Measurements from ENCODE around the gene POR.

The POR gene

GRCh38 chr7:75914655-75915415, at the start of gene POR:
POR (plus strand) TSS chr7:75915155; CDS start chr7:75954002, 38,847 bp downstream.
- peak; percentile 96 for ATAC-seq
- TF ChIP-seq, protein P1, sequence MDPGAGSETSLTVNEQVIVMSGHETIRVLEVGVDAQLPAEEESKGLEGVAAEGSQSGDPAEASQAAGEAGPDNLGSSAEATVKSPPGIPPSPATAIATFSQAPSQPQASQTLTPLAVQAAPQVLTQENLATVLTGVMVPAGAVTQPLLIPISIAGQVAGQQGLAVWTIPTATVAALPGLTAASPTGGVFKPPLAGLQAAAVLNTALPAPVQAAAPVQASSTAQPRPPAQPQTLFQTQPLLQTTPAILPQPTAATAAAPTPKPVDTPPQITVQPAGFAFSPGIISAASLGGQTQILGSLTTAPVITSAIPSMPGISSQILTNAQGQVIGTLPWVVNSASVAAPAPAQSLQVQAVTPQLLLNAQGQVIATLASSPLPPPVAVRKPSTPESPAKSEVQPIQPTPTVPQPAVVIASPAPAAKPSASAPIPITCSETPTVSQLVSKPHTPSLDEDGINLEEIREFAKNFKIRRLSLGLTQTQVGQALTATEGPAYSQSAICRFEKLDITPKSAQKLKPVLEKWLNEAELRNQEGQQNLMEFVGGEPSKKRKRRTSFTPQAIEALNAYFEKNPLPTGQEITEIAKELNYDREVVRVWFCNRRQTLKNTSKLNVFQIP (CRISPR knock-in tag; IDR thresholded peaks at IDR 0.05; ENCODE audit: borderline replicate concordance, low read depth), result peak; percentile 66; the same call in 1 of the 2 replicates
- TF ChIP-seq, protein P2, sequence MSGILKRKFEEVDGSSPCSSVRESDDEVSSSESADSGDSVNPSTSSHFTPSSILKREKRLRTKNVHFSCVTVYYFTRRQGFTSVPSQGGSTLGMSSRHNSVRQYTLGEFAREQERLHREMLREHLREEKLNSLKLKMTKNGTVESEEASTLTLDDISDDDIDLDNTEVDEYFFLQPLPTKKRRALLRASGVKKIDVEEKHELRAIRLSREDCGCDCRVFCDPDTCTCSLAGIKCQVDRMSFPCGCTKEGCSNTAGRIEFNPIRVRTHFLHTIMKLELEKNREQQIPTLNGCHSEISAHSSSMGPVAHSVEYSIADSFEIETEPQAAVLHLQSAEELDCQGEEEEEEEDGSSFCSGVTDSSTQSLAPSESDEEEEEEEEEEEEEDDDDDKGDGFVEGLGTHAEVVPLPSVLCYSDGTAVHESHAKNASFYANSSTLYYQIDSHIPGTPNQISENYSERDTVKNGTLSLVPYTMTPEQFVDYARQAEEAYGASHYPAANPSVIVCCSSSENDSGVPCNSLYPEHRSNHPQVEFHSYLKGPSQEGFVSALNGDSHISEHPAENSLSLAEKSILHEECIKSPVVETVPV (CRISPR knock-in tag; IDR thresholded peaks at IDR 0.05), result peak; percentile 36; the same call in 1 of the 2 replicates
- TF ChIP-seq ISL1 (CRISPR knock-in tag; IDR thresholded peaks at IDR 0.05) (no peak), PATZ1 (CRISPR knock-in tag; IDR thresholded peaks at IDR 0.05; ENCODE audit: borderline replicate concordance) (0 out of 2 replicates have a peak, but pooled peaks have one; percentile 23), ARNTL (CRISPR knock-in tag; IDR thresholded peaks at IDR 0.05; ENCODE audit: borderline replicate concordance, low read depth) (0 out of 2 replicates have a peak, but pooled peaks have one; percentile 18), TCF4 (CRISPR knock-in tag; IDR thresholded peaks at IDR 0.05; ENCODE audit: borderline replicate concordance) (no peak), OSR1 (CRISPR knock-in tag; IDR thresholded peaks at IDR 0.05) (no peak), ZC3H10 (CRISPR knock-in tag; IDR thresholded peaks at IDR 0.05) (no peak), CSDC2 (CRISPR knock-in tag; IDR thresholded peaks at IDR 0.05) (peak; percentile 78; the same call in 1 of the 2 replicates), GLIS3 (CRISPR knock-in tag; IDR thresholded peaks at IDR 0.05) (peak; percentile 96), RARB (CRISPR knock-in tag; IDR thresholded peaks at IDR 0.05) (no peak), ZFP3 (CRISPR knock-in tag; IDR thresholded peaks at IDR 0.05) (peak; percentile 83), ZNF70 (CRISPR knock-in tag; IDR thresholded peaks at IDR 0.05) (no peak), BACH2 (CRISPR knock-in tag; IDR thresholded peaks at IDR 0.05; ENCODE audit: borderline replicate concordance) (no peak), ESRRG (CRISPR knock-in tag; IDR thresholded peaks at IDR 0.05) (0 out of 2 replicates have a peak, but pooled peaks have one; percentile 30)
- TF ChIP-seq, protein P3, sequence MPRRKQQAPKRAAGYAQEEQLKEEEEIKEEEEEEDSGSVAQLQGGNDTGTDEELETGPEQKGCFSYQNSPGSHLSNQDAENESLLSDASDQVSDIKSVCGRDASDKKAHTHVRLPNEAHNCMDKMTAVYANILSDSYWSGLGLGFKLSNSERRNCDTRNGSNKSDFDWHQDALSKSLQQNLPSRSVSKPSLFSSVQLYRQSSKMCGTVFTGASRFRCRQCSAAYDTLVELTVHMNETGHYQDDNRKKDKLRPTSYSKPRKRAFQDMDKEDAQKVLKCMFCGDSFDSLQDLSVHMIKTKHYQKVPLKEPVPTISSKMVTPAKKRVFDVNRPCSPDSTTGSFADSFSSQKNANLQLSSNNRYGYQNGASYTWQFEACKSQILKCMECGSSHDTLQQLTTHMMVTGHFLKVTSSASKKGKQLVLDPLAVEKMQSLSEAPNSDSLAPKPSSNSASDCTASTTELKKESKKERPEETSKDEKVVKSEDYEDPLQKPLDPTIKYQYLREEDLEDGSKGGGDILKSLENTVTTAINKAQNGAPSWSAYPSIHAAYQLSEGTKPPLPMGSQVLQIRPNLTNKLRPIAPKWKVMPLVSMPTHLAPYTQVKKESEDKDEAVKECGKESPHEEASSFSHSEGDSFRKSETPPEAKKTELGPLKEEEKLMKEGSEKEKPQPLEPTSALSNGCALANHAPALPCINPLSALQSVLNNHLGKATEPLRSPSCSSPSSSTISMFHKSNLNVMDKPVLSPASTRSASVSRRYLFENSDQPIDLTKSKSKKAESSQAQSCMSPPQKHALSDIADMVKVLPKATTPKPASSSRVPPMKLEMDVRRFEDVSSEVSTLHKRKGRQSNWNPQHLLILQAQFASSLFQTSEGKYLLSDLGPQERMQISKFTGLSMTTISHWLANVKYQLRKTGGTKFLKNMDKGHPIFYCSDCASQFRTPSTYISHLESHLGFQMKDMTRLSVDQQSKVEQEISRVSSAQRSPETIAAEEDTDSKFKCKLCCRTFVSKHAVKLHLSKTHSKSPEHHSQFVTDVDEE (CRISPR knock-in tag; IDR thresholded peaks at IDR 0.05), result no peak

- ATAC-seq, result peak; percentile 71
- no peak for TF ChIP-seq ZNF8 (CRISPR knock-in tag; IDR thresholded peaks at IDR 0.05)
- TF ChIP-seq ARNTL (CRISPR knock-in tag; IDR thresholded peaks at IDR 0.05; ENCODE audit: borderline replicate concordance, low read depth), result no peak
- no peak for TF ChIP-seq ZNF70 (CRISPR knock-in tag; IDR thresholded peaks at IDR 0.05)
- no peak for TF ChIP-seq ZC3H10 (CRISPR knock-in tag; IDR thresholded peaks at IDR 0.05)
- TF ChIP-seq, protein P4, sequence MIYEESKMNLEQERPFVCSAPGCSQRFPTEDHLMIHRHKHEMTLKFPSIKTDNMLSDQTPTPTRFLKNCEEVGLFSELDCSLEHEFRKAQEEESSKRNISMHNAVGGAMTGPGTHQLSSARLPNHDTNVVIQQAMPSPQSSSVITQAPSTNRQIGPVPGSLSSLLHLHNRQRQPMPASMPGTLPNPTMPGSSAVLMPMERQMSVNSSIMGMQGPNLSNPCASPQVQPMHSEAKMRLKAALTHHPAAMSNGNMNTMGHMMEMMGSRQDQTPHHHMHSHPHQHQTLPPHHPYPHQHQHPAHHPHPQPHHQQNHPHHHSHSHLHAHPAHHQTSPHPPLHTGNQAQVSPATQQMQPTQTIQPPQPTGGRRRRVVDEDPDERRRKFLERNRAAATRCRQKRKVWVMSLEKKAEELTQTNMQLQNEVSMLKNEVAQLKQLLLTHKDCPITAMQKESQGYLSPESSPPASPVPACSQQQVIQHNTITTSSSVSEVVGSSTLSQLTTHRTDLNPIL (CRISPR knock-in tag; IDR thresholded peaks at IDR 0.05; ENCODE audit: low read depth), result no peak
- TF ChIP-seq CSDC2 (CRISPR knock-in tag; IDR thresholded peaks at IDR 0.05), result no peak
- TF ChIP-seq, protein P1 (CRISPR knock-in tag; IDR thresholded peaks at IDR 0.05; ENCODE audit: borderline replicate concordance, low read depth), result no peak
- TF ChIP-seq SNAI2 (CRISPR knock-in tag; IDR thresholded peaks at IDR 0.05), result no peak
- TF ChIP-seq PPARA (CRISPR knock-in tag; IDR thresholded peaks at IDR 0.05; ENCODE audit: borderline replicate concordance), result no peak
- TF ChIP-seq GLIS3 (CRISPR knock-in tag; IDR thresholded peaks at IDR 0.05), result no peak
- TF ChIP-seq TOX (CRISPR knock-in tag; IDR thresholded peaks at IDR 0.05; ENCODE audit: borderline replicate concordance), result no peak
- no peak for TF ChIP-seq ZNF565 (CRISPR knock-in tag; conservative IDR thresholded peaks at IDR 0.05; ENCODE audit: low read depth)
- no peak for TF ChIP-seq PATZ1 (CRISPR knock-in tag; IDR thresholded peaks at IDR 0.05; ENCODE audit: borderline replicate concordance)
- TF ChIP-seq ISL1 (CRISPR knock-in tag; IDR thresholded peaks at IDR 0.05), result no peak
- TF ChIP-seq, protein P2 (CRISPR knock-in tag; IDR thresholded peaks at IDR 0.05), result no peak
- TF ChIP-seq ZFP30 (CRISPR knock-in tag; IDR thresholded peaks at IDR 0.05), result no peak
- no peak for TF ChIP-seq RARB (CRISPR knock-in tag; IDR thresholded peaks at IDR 0.05)
- no peak for TF ChIP-seq BACH2 (CRISPR knock-in tag; IDR thresholded peaks at IDR 0.05; ENCODE audit: borderline replicate concordance)
Observed at GRCh38 chr7:75866114-75866488, 48.9 kb upstream of the POR start.
